Measurements from ENCODE around the gene P2RX3. TPM values are rescaled to one million over a fixed set of nuclear protein-coding genes. Genes with fewer than 3 reads are reported as not detected.
A peak's percentile ranks its signal among the peaks of the same experiment; 100 is the strongest.
"Not testable (repeated sequence)": the region's sequence is repeated elsewhere in the genome, so short reads cannot be mapped to it uniquely, and the experiment has no call there.

The P2RX3 gene
- total RNA-seq, 2 donors from 2014 or later, result not detected

GRCh38 chr11:57354699-57355098 is 16.5 kb downstream of the P2RX3 start:
- Mint-ChIP-seq H3K27me3 (ENCODE audit: low read depth) (peaks cover 12% of the 10 kb centered on the region), H3K36me3 (ENCODE audit: insufficient read depth in 2 of 2) (peaks cover 3 to 6% of the 10 kb centered on the region in 2 donors), H3K27ac (no peak overlapping the region), H3K9me3 (peaks cover 0 to 4% of the 10 kb centered on the region in 2 donors), H3K4me1 (ENCODE audit: low read depth) (peaks cover 5% of the 10 kb centered on the region), H3K4me3 (no peak overlapping the region)
- DNase-seq (no peak), ATAC-seq (replicated peaks in 1 of 2) (no peak)

GRCh38 chr11:57356268-57356667 is 18.1 kb downstream of the P2RX3 start:
- Mint-ChIP-seq H3K9me3 (peaks cover 0 to 3% of the 10 kb centered on the region in 2 donors), H3K27ac (no peak overlapping the region), H3K36me3 (ENCODE audit: insufficient read depth in 2 of 2) (peaks cover 3 to 5% of the 10 kb centered on the region in 2 donors), H3K27me3 (ENCODE audit: low read depth) (peaks cover 12% of the 10 kb centered on the region), H3K4me1 (ENCODE audit: low read depth) (no peaks in the 10 kb centered on the region), H3K4me3 (no peak overlapping the region)
- ATAC-seq (replicated peaks in 1 of 2) (no peak), DNase-seq (no peak)

GRCh38 chr11:57357310-57357709 is 19.2 kb downstream of the P2RX3 start:
- Mint-ChIP-seq H3K4me1 (ENCODE audit: low read depth) (no peaks in the 10 kb centered on the region), H3K36me3 (ENCODE audit: insufficient read depth in 2 of 2) (no peaks in the 10 kb centered on the region), H3K27me3 (ENCODE audit: low read depth) (peaks cover 19% of the 10 kb centered on the region), H3K9me3 (peaks cover 0 to 3% of the 10 kb centered on the region in 2 donors), H3K27ac (no peak overlapping the region), H3K4me3 (no peak overlapping the region)
- ATAC-seq (replicated peaks in 1 of 2), result no peak
- DNase-seq, result no peak

- Mint-ChIP-seq H3K4me3 (no peak overlapping the region), H3K36me3 (ENCODE audit: insufficient read depth in 2 of 2) (no peaks in the 10 kb centered on the region), H3K4me1 (ENCODE audit: low read depth) (no peaks in the 10 kb centered on the region), H3K27me3 (ENCODE audit: low read depth) (peaks cover 20% of the 10 kb centered on the region), H3K9me3 (peaks cover 0 to 3% of the 10 kb centered on the region in 2 donors), H3K27ac (no peak overlapping the region)
- DNase-seq, result no peak
- ATAC-seq (replicated peaks in 1 of 2), result no peak
Measured at GRCh38 chr11:57357856-57358255, 19.7 kb downstream of the P2RX3 start.

GRCh38 chr11:57358543-57358961 is 20.4 kb downstream of the P2RX3 start:
- Mint-ChIP-seq H3K36me3 (ENCODE audit: insufficient read depth in 2 of 2) (no peaks in the 10 kb centered on the region), H3K9me3 (peaks cover 0 to 3% of the 10 kb centered on the region in 2 donors), H3K27ac (no peak overlapping the region), H3K4me3 (no peak overlapping the region), H3K27me3 (ENCODE audit: low read depth) (peaks cover 20% of the 10 kb centered on the region), H3K4me1 (ENCODE audit: low read depth) (no peaks in the 10 kb centered on the region)
- ATAC-seq (replicated peaks in 1 of 2) (no peak), DNase-seq (no peak)

- H3K27me3 Mint-ChIP-seq (ENCODE audit: low read depth), result peaks cover 18% of the 10 kb centered on the region
- H3K4me3 Mint-ChIP-seq, result no peak overlapping the region
- peak overlapping the region; percentile 36 for H3K27ac Mint-ChIP-seq
- H3K9me3 Mint-ChIP-seq, result peaks cover 0 to 3% of the 10 kb centered on the region in 2 donors
- H3K36me3 Mint-ChIP-seq (ENCODE audit: insufficient read depth in 2 of 2), result no peaks in the 10 kb centered on the region
- no peak for DNase-seq
- H3K4me1 Mint-ChIP-seq (ENCODE audit: low read depth), result no peaks in the 10 kb centered on the region
- no peak for ATAC-seq (replicated peaks in 1 of 2)
Measured at GRCh38 chr11:57358991-57359390, 20.8 kb downstream of the P2RX3 start.

- peaks cover 0 to 3% of the 10 kb centered on the region in 2 donors for H3K9me3 Mint-ChIP-seq
- no peaks in the 10 kb centered on the region for H3K4me1 Mint-ChIP-seq (ENCODE audit: low read depth)
- no peak overlapping the region for H3K27ac Mint-ChIP-seq
- DNase-seq (no peak), ATAC-seq (replicated peaks in 1 of 2) (no peak)
- no peaks in the 10 kb centered on the region for H3K36me3 Mint-ChIP-seq (ENCODE audit: insufficient read depth in 2 of 2)
- H3K27me3 Mint-ChIP-seq (ENCODE audit: low read depth), result peaks cover 14% of the 10 kb centered on the region
- no peak overlapping the region for H3K4me3 Mint-ChIP-seq
Measured at GRCh38 chr11:57359396-57359795, 21.2 kb downstream of the P2RX3 start.

- Mint-ChIP-seq H3K4me1 (ENCODE audit: low read depth) (no peaks in the 10 kb centered on the region), H3K27me3 (ENCODE audit: low read depth) (peaks cover 8% of the 10 kb centered on the region), H3K36me3 (ENCODE audit: insufficient read depth in 2 of 2) (no peaks in the 10 kb centered on the region), H3K4me3 (no peak overlapping the region), H3K27ac (no peak overlapping the region), H3K9me3 (peaks cover 0 to 3% of the 10 kb centered on the region in 2 donors)
- no peak for DNase-seq
- ATAC-seq (replicated peaks in 1 of 2), result no peak
Measured at GRCh38 chr11:57359896-57360690, 21.9 kb downstream of the P2RX3 start.

- ATAC-seq (replicated peaks in 1 of 2), result no peak
Measured at GRCh38 chr11:57360991-57361390, 22.8 kb downstream of the P2RX3 start.

GRCh38 chr11:57361420-57361819 is 23.3 kb downstream of the P2RX3 start:
- H3K36me3 Mint-ChIP-seq (ENCODE audit: insufficient read depth in 2 of 2); DNase-seq; H3K9me3 Mint-ChIP-seq; ATAC-seq (replicated peaks in 1 of 2); H3K4me1 Mint-ChIP-seq (ENCODE audit: low read depth); H3K27me3 Mint-ChIP-seq (ENCODE audit: low read depth); H3K4me3 Mint-ChIP-seq; H3K27ac Mint-ChIP-seq: not testable (repeated sequence)

More at GRCh38 chr11:57360991-57361390, 22.8 kb downstream of the P2RX3 start:
- Mint-ChIP-seq H3K9me3 (peaks cover 0 to 3% of the 10 kb centered on the region in 2 donors), H3K27me3 (ENCODE audit: low read depth) (peaks cover 8% of the 10 kb centered on the region), H3K4me3 (no peak overlapping the region), H3K36me3 (ENCODE audit: insufficient read depth in 2 of 2) (no peaks in the 10 kb centered on the region), H3K27ac (no peak overlapping the region), H3K4me1 (ENCODE audit: low read depth) (no peaks in the 10 kb centered on the region)
- no peak for DNase-seq

GRCh38 chr11:57361926-57362325 is 23.8 kb downstream of the P2RX3 start:
- DNase-seq, result no peak
- H3K36me3 Mint-ChIP-seq (ENCODE audit: insufficient read depth in 2 of 2), result no peaks in the 10 kb centered on the region
- H3K4me1 Mint-ChIP-seq (ENCODE audit: low read depth), result no peaks in the 10 kb centered on the region
- no peak for ATAC-seq (replicated peaks in 1 of 2)
- peaks cover 0 to 3% of the 10 kb centered on the region in 2 donors for H3K9me3 Mint-ChIP-seq
- no peak overlapping the region for H3K4me3 Mint-ChIP-seq
- H3K27ac Mint-ChIP-seq, result no peak overlapping the region
- H3K27me3 Mint-ChIP-seq (ENCODE audit: low read depth), result peaks cover 8% of the 10 kb centered on the region

- Mint-ChIP-seq H3K27ac (no peak overlapping the region), H3K9me3 (peaks cover 0 to 3% of the 10 kb centered on the region in 2 donors), H3K4me1 (ENCODE audit: low read depth) (no peaks in the 10 kb centered on the region), H3K27me3 (ENCODE audit: low read depth) (peaks cover 8% of the 10 kb centered on the region), H3K36me3 (ENCODE audit: insufficient read depth in 2 of 2) (no peaks in the 10 kb centered on the region), H3K4me3 (no peak overlapping the region)
- ATAC-seq (replicated peaks in 1 of 2) (no peak), DNase-seq (no peak)
Measured at GRCh38 chr11:57363131-57364080, 25.3 kb downstream of the P2RX3 start.
